SU-DHL-6 (cell line): ENCODE measurements around the gene FAM47E.

Experiments
- EZH2phosphoT487 ChIP-seq: fragments of 200-600 bp; sonication (generic), shearing (Covaris generic); conservative IDR thresholded peaks from 2 replicates; pipeline ENCODE4 v1.6.1; 2018; ENCODE audit warnings: mild to moderate bottlenecking, antibody characterized with exemption, low read length, moderate library complexity, mixed read lengths
- TF ChIP-seq, protein P1 (sequence below): fragments of 200-600 bp; sonication (generic); IDR thresholded peaks from one replicate; pipeline ENCODE4 v1.5.1; 2017; ENCODE audit warnings: antibody characterized with exemption, mild to moderate bottlenecking, low read length, moderate library complexity; ENCODE audit not compliant: insufficient read depth, poor library complexity, severe bottlenecking

DNA sequence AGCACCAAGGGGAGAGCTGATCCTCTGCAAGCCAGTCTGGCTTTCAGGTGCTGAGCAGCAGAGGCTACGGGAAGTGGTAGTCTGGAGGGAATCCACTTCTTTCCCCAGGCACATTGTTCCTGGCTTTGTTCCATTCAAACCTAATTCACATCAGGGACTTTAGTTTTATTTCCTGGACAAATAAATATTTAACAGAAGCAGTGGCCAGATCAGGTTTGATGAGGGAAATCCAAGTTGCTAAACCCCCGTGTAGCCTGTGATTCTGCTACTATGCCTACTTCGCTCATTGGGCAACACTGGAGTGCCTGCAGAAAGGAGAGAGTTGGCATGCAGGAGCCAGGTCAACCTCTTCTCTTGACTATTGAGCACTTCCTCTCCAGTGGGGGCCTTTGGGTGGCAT is 41.2 kb downstream of the FAM47E start:
- TF ChIP-seq, protein P1, sequence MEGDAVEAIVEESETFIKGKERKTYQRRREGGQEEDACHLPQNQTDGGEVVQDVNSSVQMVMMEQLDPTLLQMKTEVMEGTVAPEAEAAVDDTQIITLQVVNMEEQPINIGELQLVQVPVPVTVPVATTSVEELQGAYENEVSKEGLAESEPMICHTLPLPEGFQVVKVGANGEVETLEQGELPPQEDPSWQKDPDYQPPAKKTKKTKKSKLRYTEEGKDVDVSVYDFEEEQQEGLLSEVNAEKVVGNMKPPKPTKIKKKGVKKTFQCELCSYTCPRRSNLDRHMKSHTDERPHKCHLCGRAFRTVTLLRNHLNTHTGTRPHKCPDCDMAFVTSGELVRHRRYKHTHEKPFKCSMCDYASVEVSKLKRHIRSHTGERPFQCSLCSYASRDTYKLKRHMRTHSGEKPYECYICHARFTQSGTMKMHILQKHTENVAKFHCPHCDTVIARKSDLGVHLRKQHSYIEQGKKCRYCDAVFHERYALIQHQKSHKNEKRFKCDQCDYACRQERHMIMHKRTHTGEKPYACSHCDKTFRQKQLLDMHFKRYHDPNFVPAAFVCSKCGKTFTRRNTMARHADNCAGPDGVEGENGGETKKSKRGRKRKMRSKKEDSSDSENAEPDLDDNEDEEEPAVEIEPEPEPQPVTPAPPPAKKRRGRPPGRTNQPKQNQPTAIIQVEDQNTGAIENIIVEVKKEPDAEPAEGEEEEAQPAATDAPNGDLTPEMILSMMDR, result no peak
- no peak for TF ChIP-seq EZH2phosphoT487
